ENCODE data around the gene CHRNB2.
A peak's percentile ranks its signal among the peaks of the same experiment; 100 is the strongest.

The CHRNB2 gene

DNA sequence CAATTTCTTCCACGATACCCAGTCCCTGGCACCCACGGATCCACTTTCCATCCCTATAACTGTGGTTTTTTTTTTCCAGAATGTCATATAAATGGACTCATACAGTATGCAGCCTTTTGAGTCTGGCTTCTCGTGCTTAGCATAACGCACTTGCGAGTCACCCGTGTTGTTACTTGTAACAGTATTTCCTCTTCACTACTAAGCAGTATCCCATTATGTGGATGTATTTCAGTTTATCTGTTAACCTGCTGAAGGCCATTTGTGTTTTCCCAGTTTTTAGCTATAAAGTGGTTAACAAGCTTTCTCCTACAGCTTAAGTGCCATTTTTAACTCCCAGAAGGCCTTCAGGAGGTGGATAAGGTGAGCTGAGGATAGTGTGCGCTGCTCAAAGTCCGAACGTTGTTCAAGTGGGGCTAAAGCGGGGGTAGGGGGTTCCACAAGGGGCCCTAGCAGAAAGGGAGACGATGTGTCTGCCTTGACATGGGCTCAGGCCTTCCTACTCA lies 39.6 kb downstream of the CHRNB2 start:
- no peak for FAIRE-seq
- no peak for TF ChIP-seq CTCF (IDR thresholded peaks at IDR 0.05; ENCODE audit: insufficient read depth, missing control alignments)
- DNase-seq (ENCODE audit: insufficient read length, low spot score): no peak

DNA sequence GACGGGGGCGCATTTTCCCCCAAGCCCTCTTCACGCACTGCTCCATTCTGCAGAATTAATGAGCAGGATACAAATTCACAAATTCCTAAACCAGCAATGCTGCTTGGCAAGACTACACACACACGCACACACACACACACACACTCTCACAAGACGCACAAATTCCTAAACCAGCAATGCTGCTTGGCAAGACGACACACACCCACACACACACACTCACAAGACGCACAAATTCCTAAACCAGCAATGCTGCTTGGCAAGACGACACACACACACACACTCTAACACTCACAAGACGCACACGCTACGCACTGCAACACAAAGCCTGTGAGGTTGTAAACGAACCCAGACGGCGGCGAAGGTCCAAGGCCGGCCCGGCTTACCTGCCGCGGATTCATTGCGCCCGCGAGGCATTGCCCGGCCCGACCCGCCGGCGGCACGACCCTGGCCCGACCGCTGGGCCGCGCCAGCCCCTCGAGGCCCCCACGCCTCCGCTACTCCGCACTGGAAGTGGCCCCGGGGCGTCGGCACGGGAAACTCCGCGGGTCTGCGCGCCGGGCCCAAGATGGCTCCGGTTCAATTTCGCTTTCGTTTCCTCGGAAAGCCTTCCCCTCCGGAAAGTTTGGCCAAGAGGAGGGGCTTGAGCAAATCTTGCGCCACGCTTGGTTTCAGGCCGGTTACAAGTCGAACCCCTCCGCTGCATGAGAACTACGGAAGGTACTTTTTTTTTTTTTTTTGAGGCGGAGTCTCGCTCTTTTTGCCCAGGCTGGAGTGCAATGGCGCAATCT lies 40.2 kb downstream of the CHRNB2 start, which contains the start of gene ADAR:
TSS of gene ADAR (minus strand) at position 578 of the 788 bp plus-strand sequence. CDS start at position 398, 180 bp downstream.
- peak; percentile 18 for TF ChIP-seq CTCF (IDR thresholded peaks at IDR 0.05; ENCODE audit: insufficient read depth, missing control alignments)
- DNase-seq (ENCODE audit: insufficient read length, low spot score) (no peak), FAIRE-seq (no peak)

- TF ChIP-seq CTCF (IDR thresholded peaks at IDR 0.05; ENCODE audit: insufficient read depth, missing control alignments): no peak
- FAIRE-seq (no peak), DNase-seq (ENCODE audit: insufficient read length, low spot score) (no peak)
These were observed 41.1 kb downstream of the CHRNB2 start for GRCh38 chr1:154608397-154609270.

DNA sequence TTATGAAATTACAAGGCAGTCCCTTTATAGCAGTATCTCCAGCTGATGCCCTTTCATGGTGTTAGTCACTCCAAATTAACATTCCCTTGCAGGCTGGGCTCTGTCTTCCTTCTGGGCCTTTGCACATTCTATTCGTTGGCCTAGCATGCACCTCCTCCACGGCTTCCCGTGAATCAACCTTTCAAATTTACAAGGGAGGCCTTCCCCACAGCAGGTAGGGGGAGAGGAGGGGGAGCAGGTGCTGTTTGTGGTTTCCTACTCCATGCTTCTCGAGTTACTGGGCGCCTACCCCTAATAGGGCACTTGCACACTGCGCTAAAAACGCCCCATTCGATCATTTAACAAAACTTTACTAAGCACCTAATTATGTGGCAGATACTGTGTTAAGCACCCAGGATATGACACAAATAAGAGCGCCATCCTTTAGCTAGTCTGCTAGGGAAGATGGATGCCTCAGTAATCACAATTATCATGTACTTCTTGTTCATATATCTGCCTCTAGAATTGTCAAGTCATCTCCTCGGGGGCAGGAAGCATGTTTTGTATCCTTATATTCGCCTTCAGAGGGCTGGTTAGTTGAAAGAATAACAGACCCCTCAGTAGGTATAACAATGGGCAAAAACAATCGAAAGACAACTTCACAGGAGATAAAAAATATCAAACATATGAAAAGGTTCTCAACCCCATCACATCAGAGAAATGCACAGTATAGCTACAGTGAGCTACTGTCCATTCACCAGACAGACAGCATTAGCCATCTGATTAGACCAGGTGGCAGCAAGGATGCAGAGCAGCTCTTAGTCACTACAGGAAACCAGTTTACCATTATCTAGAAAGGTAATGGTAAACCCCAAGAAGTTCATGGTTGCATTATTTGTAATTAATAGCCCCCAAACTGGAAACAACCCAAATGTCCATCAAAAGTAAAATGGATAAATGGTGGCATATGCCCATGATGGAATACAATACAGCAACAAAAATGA lies 42.1 kb downstream of the CHRNB2 start:
- no peak for TF ChIP-seq CTCF (IDR thresholded peaks at IDR 0.05; ENCODE audit: insufficient read depth, missing control alignments)
- DNase-seq (ENCODE audit: insufficient read length, low spot score): no peak
- FAIRE-seq: no peak

DNA sequence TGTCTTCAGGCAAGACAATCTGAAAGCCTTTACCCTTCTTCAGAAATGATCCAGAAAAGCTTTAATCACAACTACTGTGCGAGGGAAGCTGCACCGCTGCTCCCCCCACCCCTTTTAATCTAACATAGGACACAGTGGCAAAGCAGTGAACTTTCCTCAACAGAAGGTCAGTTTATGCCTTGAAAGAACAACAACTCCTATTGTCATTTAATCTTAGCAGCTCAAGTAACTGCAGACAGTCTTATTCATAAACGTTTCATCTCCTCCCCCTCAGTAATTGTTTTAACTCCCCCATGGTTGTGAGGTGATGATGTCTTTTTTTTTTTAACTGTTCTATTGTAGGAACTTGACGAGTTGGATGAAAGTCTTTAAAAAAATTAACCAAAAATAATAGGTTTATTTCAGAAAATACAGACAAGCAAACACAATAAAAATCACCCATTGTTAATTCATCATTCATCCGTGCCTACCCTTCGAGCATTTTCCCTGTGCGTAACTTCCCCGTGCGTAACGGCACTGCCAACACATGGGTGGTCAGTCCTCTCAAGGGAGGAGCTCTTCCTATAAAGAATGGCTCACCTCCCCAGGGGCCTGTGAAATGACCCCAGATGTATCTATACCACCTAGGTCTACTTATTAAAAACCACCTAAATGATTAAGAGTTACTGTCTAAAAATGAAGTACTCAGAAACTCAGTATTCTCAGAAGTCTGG lies 43.7 kb downstream of the CHRNB2 start:
- no peak for TF ChIP-seq CTCF (IDR thresholded peaks at IDR 0.05; ENCODE audit: insufficient read depth, missing control alignments)
- no peak for FAIRE-seq
- no peak for DNase-seq (ENCODE audit: insufficient read length, low spot score)

DNA sequence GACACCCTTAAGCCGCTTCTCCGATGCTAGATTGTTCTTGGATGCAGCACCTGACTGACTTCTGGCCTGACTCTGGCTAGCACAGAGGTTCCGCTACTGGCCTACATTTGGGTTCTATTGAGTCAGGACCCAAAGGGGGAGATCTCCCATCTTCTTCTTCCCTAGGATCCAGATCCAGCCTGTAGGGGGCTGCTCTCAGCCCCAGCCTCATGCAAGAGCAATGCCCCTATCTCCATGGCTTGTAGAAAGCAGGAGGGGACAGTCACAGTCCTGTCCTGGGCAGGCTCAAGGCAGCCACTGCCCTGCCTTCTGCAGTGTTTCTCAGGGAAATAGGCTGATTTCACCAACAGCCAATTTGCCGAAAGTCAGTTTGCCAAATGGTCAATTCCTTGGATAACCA lies 46.7 kb downstream of the CHRNB2 start:
- no peak for TF ChIP-seq CTCF (IDR thresholded peaks at IDR 0.05; ENCODE audit: insufficient read depth, missing control alignments)
- FAIRE-seq: no peak
- DNase-seq (ENCODE audit: insufficient read length, low spot score): no peak
